ENCODE measurements around the gene BORCS6. TPM values are rescaled to one million over a fixed set of nuclear protein-coding genes. Genes with fewer than 3 reads are reported as not detected.

Gene BORCS6
- total and polyA plus RNA-seq, 2 of the 13 experiments (the other 11 are each of a cell fraction or from before 2014, with no cell fraction given) = 2.0 to 5.1 TPM

- TF ChIP-seq LBX2 (CRISPR knock-in tag; IDR thresholded peaks at IDR 0.05; ENCODE audit: borderline replicate concordance) = no peak
- TF ChIP-seq MAFK (conservative IDR thresholded peaks at IDR 0.05 in 1 of 2, IDR thresholded peaks at IDR 0.05 in 1 of 2; ENCODE audit: low read length in 2 of 2) = peak in 1 of 2 experiments; percentile 49; a peak in 1 of 4 replicates
- TF ChIP-seq ZNF720 (CRISPR knock-in tag; IDR thresholded peaks at IDR 0.05) = no peak
- peak; percentile 8; the same call in 1 of the 2 replicates for TF ChIP-seq IRF2 (CRISPR knock-in tag; IDR thresholded peaks at IDR 0.05)
- TF ChIP-seq SP1 (IDR thresholded peaks at IDR 0.05) = no peak
- peak; percentile 81 for TF ChIP-seq SP1 (CRISPR knock-in tag; IDR thresholded peaks at IDR 0.05)
- TF ChIP-seq ZNF746 (CRISPR knock-in tag; IDR thresholded peaks at IDR 0.05) = no peak
- peak; percentile 66; the same call in 1 of the 2 replicates for TF ChIP-seq DR1 (CRISPR knock-in tag; IDR thresholded peaks at IDR 0.05)
- TF ChIP-seq ZNF296 (CRISPR knock-in tag; conservative IDR thresholded peaks at IDR 0.05) = no peak
- TF ChIP-seq ZNF747 (CRISPR knock-in tag; IDR thresholded peaks at IDR 0.05; ENCODE audit: borderline replicate concordance) = peak; percentile 61; the same call in 1 of the 2 replicates
- TF ChIP-seq ZNF317 (CRISPR knock-in tag; IDR thresholded peaks at IDR 0.05) = 0 out of 2 replicates have a peak, but pooled peaks have one; percentile 25
- TF ChIP-seq PRPF4 (IDR thresholded peaks at IDR 0.05; ENCODE audit: low read depth, low read length, poor library complexity, severe bottlenecking) = no peak
- TF ChIP-seq ZNF468 (CRISPR knock-in tag; IDR thresholded peaks at IDR 0.05) = no peak
- peak; percentile 78; the same call in 1 of the 2 replicates for TF ChIP-seq ELF4 (CRISPR knock-in tag; IDR thresholded peaks at IDR 0.05; ENCODE audit: borderline replicate concordance)
- TF ChIP-seq ZNF264 (CRISPR knock-in tag; IDR thresholded peaks at IDR 0.05) = peak; percentile 26; the same call in 1 of the 2 replicates
- peak; percentile 64 for TF ChIP-seq THAP11 (CRISPR knock-in tag; IDR thresholded peaks at IDR 0.05)
- 0 out of 2 replicates have a peak, but pooled peaks have one; percentile 31 for TF ChIP-seq ZBTB8A (CRISPR knock-in tag; IDR thresholded peaks at IDR 0.05; ENCODE audit: borderline replicate concordance, low read depth)
- TF ChIP-seq ZBTB46 (CRISPR knock-in tag; IDR thresholded peaks at IDR 0.05; ENCODE audit: borderline replicate concordance) = peak; percentile 29; the same call in 1 of the 2 replicates
- no peak for TF ChIP-seq ZUFSP (CRISPR knock-in tag; IDR thresholded peaks at IDR 0.05; ENCODE audit: borderline replicate concordance)
- peak; percentile 7 for TF ChIP-seq TEAD3 (CRISPR knock-in tag; optimal IDR thresholded peaks at IDR 0.05; ENCODE audit: borderline replicate concordance)
- TF ChIP-seq ZNF225 (CRISPR knock-in tag; IDR thresholded peaks at IDR 0.05) = no peak
- TF ChIP-seq SNAPC2 (CRISPR knock-in tag; IDR thresholded peaks at IDR 0.05) = 0 out of 2 replicates have a peak, but pooled peaks have one; percentile 48
- no peak for TF ChIP-seq ELK4 (CRISPR knock-in tag; IDR thresholded peaks at IDR 0.05; ENCODE audit: borderline replicate concordance)
- TF ChIP-seq TP53 (CRISPR knock-in tag; conservative IDR thresholded peaks at IDR 0.05) = 0 out of 2 replicates have a peak, but pooled peaks have one; percentile 68
- peak; percentile 17; the same call in 1 of the 2 replicates for TF ChIP-seq PHF20 (CRISPR knock-in tag; IDR thresholded peaks at IDR 0.05)
- 0 out of 2 replicates have a peak, but pooled peaks have one; percentile 22 for TF ChIP-seq ZNF180 (CRISPR knock-in tag; IDR thresholded peaks at IDR 0.05; ENCODE audit: borderline replicate concordance, low read depth)
These were observed at the start of gene BORCS6 (continued) for GRCh38 chr17:8189711-8190477.

Measured in HepG2 (cell line).